ENCODE data around the gene TFPT. TPM values are rescaled to one million over a fixed set of nuclear protein-coding genes. Genes with fewer than 3 reads are reported as not detected.

Gene TFPT
- total RNA-seq, 2 experiments from 2014 or later = 50.9 to 51.4 TPM

DNA sequence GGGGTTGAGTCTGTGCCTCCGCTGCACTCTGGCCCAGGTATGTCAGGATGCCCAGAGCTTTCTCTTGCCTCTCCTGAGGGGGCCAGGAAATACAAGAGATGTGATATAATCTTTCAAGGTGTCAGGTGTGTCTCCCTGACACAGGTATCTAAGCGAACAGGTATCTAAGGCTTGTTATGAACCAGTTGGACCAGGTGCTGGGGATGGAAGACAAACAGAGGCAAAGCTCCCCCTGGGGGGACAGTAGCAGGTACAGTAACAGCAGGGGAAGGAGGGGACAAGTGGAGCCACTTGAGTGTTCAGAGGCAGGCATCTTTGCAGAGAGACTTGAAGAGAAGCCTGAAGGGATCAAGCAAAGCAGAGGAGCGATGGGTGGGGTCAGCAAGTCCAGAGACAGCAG lies 41.5 kb upstream of the TFPT start:
- Mint-ChIP-seq H3K9me3 (ENCODE audit: insufficient read depth) (no peaks in the 10 kb centered on the region), H3K4me3 (no peak overlapping the region), H3K36me3 (ENCODE audit: low read depth) (peaks cover 55% of the 10 kb centered on the region), H3K4me1 (ENCODE audit: low read depth) (peaks cover 58% of the 10 kb centered on the region), H3K27ac (peak overlapping the region; percentile 78), H3K27me3 (ENCODE audit: low read depth) (no peaks in the 10 kb centered on the region)
- CTCF ChIA-PET = no interaction called here
- no peak for ATAC-seq
- POLR2A ChIA-PET = interaction anchor here (0.8 to 1.4 kb wide), 3 partner anchors 13 to 20 kb away, joined by 3 to 4 read pairs (median 3); no protein-coding TSS in a partner anchor
- DNase-seq = no peak

DNA sequence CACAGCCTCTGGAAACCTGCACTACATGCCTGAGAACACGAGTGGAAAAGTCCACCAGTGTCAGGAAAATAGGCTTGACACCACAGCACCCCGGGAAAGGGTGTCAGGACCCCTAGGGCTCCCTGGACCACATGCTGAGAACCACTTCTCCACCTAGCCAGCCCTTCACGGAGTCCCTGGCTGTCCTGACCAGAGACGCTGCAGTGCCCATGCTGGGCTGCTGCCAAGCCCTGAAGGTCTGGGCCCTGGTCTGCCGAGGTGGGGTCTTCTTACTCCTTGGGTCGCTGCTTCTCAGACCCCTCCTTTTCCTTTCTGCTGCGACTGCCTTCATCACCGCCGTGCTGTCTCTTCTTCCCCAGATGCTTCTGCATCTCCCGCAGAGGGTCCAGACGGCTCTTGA lies 41.0 kb upstream of the TFPT start:
- Mint-ChIP-seq H3K4me1 (ENCODE audit: low read depth) (peaks cover 55% of the 10 kb centered on the region), H3K36me3 (ENCODE audit: low read depth) (peaks cover 60% of the 10 kb centered on the region), H3K27ac (no peak overlapping the region), H3K27me3 (ENCODE audit: low read depth) (no peaks in the 10 kb centered on the region), H3K4me3 (no peak overlapping the region), H3K9me3 (ENCODE audit: insufficient read depth) (no peaks in the 10 kb centered on the region)
- POLR2A ChIA-PET = interaction anchor here (1.2 to 1.4 kb wide), 2 partner anchors 13 to 20 kb away, joined by 3 read pairs; no protein-coding TSS in a partner anchor
- ATAC-seq = no peak
- DNase-seq = no peak
- CTCF ChIA-PET = no interaction called here

DNA sequence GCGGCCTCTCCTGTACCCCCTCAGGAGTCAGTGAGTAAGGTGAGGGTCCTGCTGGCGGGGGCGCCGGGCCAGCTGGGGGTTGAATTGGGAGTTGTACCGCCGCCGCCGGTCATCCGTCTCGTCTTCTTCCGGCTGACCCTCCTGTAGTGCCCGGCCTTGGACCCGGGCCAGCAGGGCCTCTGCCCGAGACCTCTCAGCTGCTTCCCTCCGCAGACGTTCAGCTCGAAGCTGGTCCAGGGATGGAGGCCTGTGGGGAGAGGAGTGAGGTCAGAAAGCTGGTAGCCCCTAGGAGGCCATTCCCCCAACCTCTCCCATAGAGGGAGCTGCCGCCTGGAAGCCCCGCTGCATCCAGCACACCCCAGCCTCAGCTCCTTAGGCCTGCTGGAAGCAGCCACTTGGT lies 40.2 kb upstream of the TFPT start:
- Mint-ChIP-seq H3K36me3 (ENCODE audit: low read depth) (peaks cover 66% of the 10 kb centered on the region), H3K9me3 (ENCODE audit: insufficient read depth) (no peaks in the 10 kb centered on the region), H3K4me1 (ENCODE audit: low read depth) (peaks cover 51% of the 10 kb centered on the region), H3K4me3 (no peak overlapping the region), H3K27me3 (ENCODE audit: low read depth) (no peaks in the 10 kb centered on the region), H3K27ac (no peak overlapping the region)
- POLR2A ChIA-PET = no interaction called here
- no peak for DNase-seq
- CTCF ChIA-PET = no interaction called here
- no peak for ATAC-seq

DNA sequence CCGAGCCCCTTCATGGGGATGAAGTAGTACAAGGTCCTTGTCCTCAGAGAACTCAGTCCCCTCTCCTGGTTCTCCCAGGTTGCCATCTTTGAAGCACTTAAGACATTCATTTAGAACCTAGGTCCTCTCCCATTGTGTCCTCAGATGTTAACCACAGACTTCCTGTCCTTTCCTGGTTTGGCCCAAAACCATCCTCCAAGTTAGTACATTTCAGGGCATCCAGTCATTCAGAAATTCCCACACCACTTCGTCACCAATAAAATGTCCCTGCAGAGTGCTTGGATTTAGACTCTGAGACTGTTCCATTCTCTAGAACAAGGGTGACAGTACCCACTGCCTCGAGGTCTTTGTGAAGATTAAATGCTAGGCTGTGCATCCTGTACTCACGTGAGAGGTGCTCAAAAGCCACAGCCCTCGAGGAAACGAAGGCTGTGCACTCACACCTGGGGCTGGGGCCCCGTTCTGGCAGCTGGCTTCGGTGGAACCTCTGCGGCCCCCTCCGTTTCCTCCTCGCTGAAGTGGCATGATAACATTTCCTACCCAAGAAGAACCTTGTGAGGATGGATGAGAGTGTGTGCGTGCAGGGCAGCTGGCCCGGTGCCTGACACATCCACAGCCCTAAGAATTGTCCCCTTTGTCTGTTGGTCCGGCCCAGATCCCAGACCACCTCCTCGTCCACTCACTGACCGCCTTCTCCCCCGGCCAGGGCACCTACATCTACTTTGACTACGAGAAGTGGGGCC lies 39.3 kb upstream of the TFPT start:
- peak overlapping the region; percentile 92 for H3K27ac Mint-ChIP-seq
- ATAC-seq = no peak
- H3K4me3 Mint-ChIP-seq = peak overlapping the region; percentile 18
- ChIA-PET POLR2A (no interaction called here), CTCF (interaction anchor here (0.6 kb wide), 1 partner anchor 18 kb away, joined by 3 read pairs; the partner anchor contains the start of gene CNOT3)
- H3K4me1 Mint-ChIP-seq (ENCODE audit: low read depth) = peaks cover 43% of the 10 kb centered on the region
- DNase-seq = peak; percentile 75
- peaks cover 72% of the 10 kb centered on the region for H3K36me3 Mint-ChIP-seq (ENCODE audit: low read depth)
- no peaks in the 10 kb centered on the region for H3K9me3 Mint-ChIP-seq (ENCODE audit: insufficient read depth)
- H3K27me3 Mint-ChIP-seq (ENCODE audit: low read depth) = no peaks in the 10 kb centered on the region

DNA sequence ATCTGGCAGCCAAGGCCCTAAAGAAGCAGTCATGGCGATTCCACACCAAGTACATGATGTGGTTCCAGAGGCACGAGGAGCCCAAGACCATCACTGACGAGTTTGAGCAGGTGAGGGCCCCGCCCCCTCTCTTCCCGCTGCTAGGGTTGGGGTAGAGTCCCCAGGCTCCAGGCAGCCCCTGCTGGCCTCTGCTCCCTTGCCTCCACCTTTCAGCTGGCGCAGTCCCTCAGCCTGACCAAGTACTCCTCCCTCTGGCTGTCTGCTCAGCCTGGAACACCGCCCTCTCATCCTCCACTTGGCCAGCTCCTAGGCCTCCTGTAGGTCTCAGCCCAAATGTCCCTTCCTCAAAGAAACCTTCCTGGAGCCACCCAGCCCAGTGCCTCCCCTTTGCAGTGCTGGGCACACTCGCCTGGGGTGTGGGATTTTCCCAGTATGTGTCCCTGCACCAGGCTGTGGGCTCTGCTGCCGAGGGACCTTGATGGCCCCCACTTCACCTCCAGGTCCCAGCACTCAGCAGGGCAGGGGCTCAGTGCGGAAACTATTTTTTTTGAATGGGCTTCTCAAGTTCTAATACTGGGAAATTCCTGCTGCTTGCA lies 38.4 kb upstream of the TFPT start:
- ChIA-PET CTCF (no interaction called here), POLR2A (no interaction called here)
- ATAC-seq = no peak
- Mint-ChIP-seq H3K36me3 (ENCODE audit: low read depth) (peaks cover 76% of the 10 kb centered on the region), H3K9me3 (ENCODE audit: insufficient read depth) (no peaks in the 10 kb centered on the region), H3K4me1 (ENCODE audit: low read depth) (peaks cover 41% of the 10 kb centered on the region), H3K27ac (no peak overlapping the region), H3K4me3 (no peak overlapping the region), H3K27me3 (ENCODE audit: low read depth) (no peaks in the 10 kb centered on the region)
- DNase-seq = no peak

DNA sequence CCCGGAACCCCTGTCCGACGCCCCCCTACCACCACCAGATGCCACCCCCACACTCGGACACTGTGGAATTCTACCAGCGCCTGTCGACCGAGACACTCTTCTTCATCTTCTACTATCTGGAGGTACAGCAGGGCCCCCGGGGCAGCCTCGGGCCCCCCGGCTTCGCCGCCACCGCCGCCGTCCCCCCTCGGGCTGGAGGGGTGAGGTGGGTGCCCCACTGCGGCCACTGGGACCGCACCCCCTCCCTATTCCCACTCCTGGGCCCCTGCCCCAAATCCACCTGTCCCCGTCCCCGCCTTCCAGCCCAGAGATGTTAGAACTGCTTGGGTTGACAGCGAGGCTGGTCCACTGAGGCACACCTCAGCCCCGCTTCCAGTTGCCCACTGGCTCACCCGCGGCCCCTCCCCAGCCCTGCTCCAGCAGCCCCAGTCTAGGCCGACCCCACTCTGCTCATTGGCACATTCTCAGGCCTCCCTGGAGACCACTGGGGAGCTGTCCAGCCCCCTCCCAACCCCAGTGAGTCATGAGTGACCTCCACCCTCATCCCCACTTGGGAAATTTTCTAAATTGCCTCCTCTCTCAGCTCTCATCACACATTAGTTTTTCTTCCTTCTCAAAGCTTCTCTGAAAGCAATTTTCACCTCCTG lies 37.5 kb upstream of the TFPT start:
- H3K9me3 Mint-ChIP-seq (ENCODE audit: insufficient read depth) = no peaks in the 10 kb centered on the region
- DNase-seq (no peak), ATAC-seq (no peak)
- CTCF ChIA-PET = no interaction called here
- no peak overlapping the region for H3K4me3 Mint-ChIP-seq
- H3K27ac Mint-ChIP-seq = no peak overlapping the region
- peaks cover 33% of the 10 kb centered on the region for H3K4me1 Mint-ChIP-seq (ENCODE audit: low read depth)
- POLR2A ChIA-PET = no interaction called here
- no peaks in the 10 kb centered on the region for H3K27me3 Mint-ChIP-seq (ENCODE audit: low read depth)
- peaks cover 72% of the 10 kb centered on the region for H3K36me3 Mint-ChIP-seq (ENCODE audit: low read depth)

DNA sequence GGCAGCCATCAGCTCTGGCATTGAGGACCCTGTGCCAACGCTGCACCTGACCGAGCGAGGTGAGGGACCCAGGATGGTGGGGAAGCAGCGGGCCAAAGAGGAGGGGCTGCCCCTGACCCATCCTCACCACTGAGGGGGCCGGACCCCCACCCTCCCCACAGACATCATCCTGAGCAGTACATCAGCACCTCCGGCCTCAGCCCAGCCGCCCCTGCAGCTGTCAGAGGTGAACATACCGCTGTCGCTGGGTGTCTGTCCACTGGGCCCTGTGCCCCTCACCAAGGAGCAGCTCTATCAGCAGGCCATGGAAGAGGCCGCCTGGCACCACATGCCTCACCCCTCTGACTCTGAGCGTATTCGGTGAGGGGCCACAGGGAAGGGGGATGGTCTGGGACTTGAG lies 36.8 kb upstream of the TFPT start:
- no peak overlapping the region for H3K27ac Mint-ChIP-seq
- CTCF ChIA-PET = no interaction called here

DNA sequence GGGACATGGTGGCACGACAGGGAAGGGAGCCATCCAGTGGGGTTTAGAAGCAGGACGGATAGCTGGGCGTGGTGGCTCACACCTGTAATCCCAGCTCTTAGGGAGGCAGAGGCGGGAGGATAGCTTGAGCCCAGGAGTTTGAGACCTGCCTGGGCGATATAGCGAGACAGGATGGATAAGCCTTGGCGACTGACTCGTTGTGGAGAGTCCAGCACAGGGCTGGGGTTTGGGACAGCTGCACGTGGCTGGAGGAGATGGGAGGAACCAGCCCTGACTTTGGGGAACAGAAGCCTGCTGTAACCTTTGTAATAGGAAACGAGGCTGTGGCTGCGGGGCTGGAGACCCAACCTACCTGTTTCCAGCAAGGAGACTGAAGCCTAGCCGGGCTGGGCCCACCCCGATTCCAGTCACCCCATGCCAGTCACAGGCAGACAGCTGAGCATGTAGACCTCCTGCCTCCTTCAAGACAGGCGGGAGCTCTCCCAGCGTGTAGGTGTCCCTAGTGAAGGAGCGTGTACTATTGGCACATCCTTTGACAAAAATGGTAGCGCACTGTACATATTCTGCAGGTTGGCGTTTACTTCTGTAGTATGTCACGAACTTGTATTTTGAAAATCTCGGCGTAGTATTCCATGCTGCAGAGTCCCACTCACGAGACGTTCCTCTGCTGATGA lies 36.0 kb upstream of the TFPT start:
- peaks cover 70% of the 10 kb centered on the region for H3K36me3 Mint-ChIP-seq (ENCODE audit: low read depth)
- CTCF ChIA-PET = interaction anchor here (1.1 to 1.6 kb wide), 2 partner anchors 15 to 83 kb away, joined by 3 read pairs; no protein-coding TSS in a partner anchor
- peak overlapping the region; percentile 36 for H3K27ac Mint-ChIP-seq

More for the DNA sequence above, 36.8 kb upstream of the TFPT start:
- DNase-seq = no peak
- Mint-ChIP-seq H3K4me1 (ENCODE audit: low read depth) (peaks cover 30% of the 10 kb centered on the region), H3K4me3 (no peak overlapping the region), H3K27me3 (ENCODE audit: low read depth) (no peaks in the 10 kb centered on the region), H3K9me3 (ENCODE audit: insufficient read depth) (no peaks in the 10 kb centered on the region), H3K36me3 (ENCODE audit: low read depth) (peaks cover 70% of the 10 kb centered on the region)
- POLR2A ChIA-PET = no interaction called here
- ATAC-seq = no peak

DNA sequence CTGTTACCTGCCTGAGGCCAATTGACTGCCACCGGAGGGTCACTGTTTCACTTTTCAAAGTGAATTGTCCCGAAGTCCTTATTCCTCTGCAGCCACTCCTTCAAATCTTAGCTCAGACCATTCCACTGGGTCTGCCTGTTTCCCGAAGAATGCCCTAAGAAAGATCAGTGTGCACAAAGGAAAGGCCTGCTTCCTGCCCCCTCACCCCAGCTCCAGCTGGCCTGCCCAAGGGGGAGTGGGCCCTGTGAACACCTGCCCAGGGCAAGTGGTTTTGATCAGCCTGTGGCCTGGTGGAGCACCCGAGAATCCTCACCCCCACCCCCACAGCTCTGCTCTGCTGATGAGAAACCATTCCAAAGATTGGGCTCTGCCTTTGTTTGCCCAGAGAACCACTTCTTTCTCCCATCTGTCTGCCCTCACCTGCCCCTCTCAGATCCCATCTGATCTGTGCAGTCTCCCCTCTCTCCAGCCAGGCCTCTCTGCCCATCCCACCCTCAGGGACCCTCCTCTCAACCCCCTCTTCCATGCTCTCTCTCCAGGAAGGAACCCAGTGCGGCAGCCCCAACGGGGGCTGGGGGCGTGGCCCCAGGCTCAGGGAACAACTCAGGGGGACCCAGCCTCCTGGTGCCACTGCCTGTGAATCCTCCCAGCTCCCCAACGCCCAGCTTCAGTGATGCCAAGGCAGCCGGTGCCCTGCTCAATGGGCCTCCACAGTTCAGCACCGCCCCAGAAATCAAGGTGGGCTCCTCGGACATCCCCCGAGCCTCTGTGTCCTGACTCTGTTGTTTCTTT lies 33.8 kb upstream of the TFPT start:
- H3K4me1 Mint-ChIP-seq (ENCODE audit: low read depth) = peaks cover 9% of the 10 kb centered on the region
- DNase-seq (no peak), ATAC-seq (no peak)
- no peaks in the 10 kb centered on the region for H3K9me3 Mint-ChIP-seq (ENCODE audit: insufficient read depth)
- ChIA-PET CTCF (no interaction called here), POLR2A (interaction anchor here (2.8 kb wide), 1 partner anchor 10 kb away, joined by 12 read pairs; the partner anchor contains the start of gene LENG1)
- H3K4me3 Mint-ChIP-seq = no peak overlapping the region
- H3K27me3 Mint-ChIP-seq (ENCODE audit: low read depth) = no peaks in the 10 kb centered on the region
- H3K27ac Mint-ChIP-seq = no peak overlapping the region
- peaks cover 69% of the 10 kb centered on the region for H3K36me3 Mint-ChIP-seq (ENCODE audit: low read depth)

More for the DNA sequence above, 36.0 kb upstream of the TFPT start:
- POLR2A ChIA-PET = no interaction called here
- Mint-ChIP-seq H3K27me3 (ENCODE audit: low read depth) (no peaks in the 10 kb centered on the region), H3K9me3 (ENCODE audit: insufficient read depth) (no peaks in the 10 kb centered on the region), H3K4me3 (no peak overlapping the region), H3K4me1 (ENCODE audit: low read depth) (peaks cover 25% of the 10 kb centered on the region)
- ATAC-seq = no peak
- DNase-seq = no peak

DNA sequence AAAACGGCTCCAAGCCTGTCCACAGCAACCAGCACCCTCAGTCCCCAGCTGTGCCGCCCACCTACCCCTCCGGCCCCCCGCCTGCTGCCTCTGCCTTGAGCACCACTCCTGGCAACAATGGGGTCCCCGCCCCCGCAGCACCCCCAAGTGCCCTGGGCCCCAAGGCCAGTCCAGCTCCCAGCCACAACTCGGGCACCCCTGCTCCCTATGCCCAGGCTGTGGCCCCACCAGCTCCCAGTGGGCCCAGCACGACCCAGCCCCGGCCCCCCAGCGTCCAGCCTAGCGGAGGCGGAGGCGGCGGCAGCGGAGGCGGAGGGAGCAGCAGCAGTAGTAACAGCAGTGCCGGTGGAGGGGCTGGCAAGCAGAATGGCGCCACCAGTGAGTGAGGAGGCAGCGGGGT lies 32.7 kb upstream of the TFPT start:
- H3K36me3 Mint-ChIP-seq (ENCODE audit: low read depth) = peaks cover 69% of the 10 kb centered on the region
- POLR2A ChIA-PET = interaction anchor here (0.9 to 2.8 kb wide), 2 partner anchors 11 kb away, joined by 3 to 12 read pairs; partner anchors contain the start of genes CNOT3 and LENG1

DNA sequence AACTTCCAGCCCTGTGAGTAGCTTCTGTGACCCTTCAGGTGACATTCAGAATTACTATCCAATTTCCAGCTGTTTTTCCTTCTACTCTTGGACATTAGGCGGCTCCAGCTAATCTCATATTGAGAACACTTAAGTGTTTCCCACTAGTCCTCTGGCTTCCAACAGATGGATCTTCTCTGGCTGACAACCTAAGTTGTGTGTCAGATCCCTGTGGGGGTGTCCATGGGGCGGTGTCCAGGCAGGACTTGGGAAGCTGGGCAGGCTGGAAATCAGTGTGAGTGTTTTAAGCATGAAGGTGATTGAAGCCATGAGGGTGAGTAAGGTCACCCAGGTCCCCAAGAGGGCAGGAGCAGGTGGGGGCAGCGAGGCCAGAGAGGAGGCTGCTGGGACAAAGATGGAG lies 32.2 kb upstream of the TFPT start:
- ATAC-seq (no peak), DNase-seq (no peak)
- ChIA-PET POLR2A (interaction anchor here (0.9 to 2.8 kb wide), 2 partner anchors 11 to 12 kb away, joined by 3 to 12 read pairs; partner anchors contain the start of genes CNOT3 and LENG1), CTCF (no interaction called here)
- H3K9me3 Mint-ChIP-seq (ENCODE audit: insufficient read depth) = no peaks in the 10 kb centered on the region
- H3K27me3 Mint-ChIP-seq (ENCODE audit: low read depth) = no peaks in the 10 kb centered on the region
- H3K27ac Mint-ChIP-seq = no peak overlapping the region
- peaks cover 70% of the 10 kb centered on the region for H3K36me3 Mint-ChIP-seq (ENCODE audit: low read depth)
- no peaks in the 10 kb centered on the region for H3K4me1 Mint-ChIP-seq (ENCODE audit: low read depth)
- H3K4me3 Mint-ChIP-seq = no peak overlapping the region

More for the DNA sequence above, 32.7 kb upstream of the TFPT start:
- Mint-ChIP-seq H3K9me3 (ENCODE audit: insufficient read depth) (no peaks in the 10 kb centered on the region), H3K27me3 (ENCODE audit: low read depth) (no peaks in the 10 kb centered on the region), H3K4me1 (ENCODE audit: low read depth) (peaks cover under 1% of the 10 kb centered on the region), H3K4me3 (no peak overlapping the region), H3K27ac (no peak overlapping the region)
- ATAC-seq (no peak), DNase-seq (no peak)
- CTCF ChIA-PET = no interaction called here

Measured in activated CD8-positive, alpha-beta T cell treated with anti-CD3 and anti-CD28 coated beads, Interleukin-2, amount 10 ng/mL, durations not matched to agents 7 days and 5 days (primary cell).